HepG2 (cell line): Measurements from ENCODE around the gene CCDC57. TPM values are rescaled to one million over a fixed set of nuclear protein-coding genes. Genes with fewer than 3 reads are reported as not detected.

ENCODE experiments used
- AGO1 ChIP-seq: fragments of 200-400 bp; formaldehyde crosslinking; IDR thresholded peaks from 2 replicates; pipeline ENCODE4 v1.6.1; 2017; ENCODE audit warnings: mild to moderate bottlenecking, low read depth, low read length, moderate library complexity; ENCODE audit not compliant: poor library complexity, severe bottlenecking
- ARID4A ChIP-seq: sonication (generic); formaldehyde crosslinking; IDR thresholded peaks from 2 replicates; pipeline ENCODE4 v1.5.0; 2020; ENCODE audit warnings: mild to moderate bottlenecking, missing genetic modification reagents, borderline replicate concordance
- ATF4 ChIP-seq, 2 experiments: fragments of 450-650 bp in 1 of 2; sonication (generic) in 1 of 2; formaldehyde crosslinking; IDR thresholded peaks; 2 replicates each; pipeline versions ENCODE4 v1.5.0 to v1.8.0; 2020 to 2022; ENCODE audit warnings: mild to moderate bottlenecking in 1 of 2, missing genetic modification reagents in 1 of 2
- CSRNP1 ChIP-seq: sonication (generic); formaldehyde crosslinking; IDR thresholded peaks from 2 replicates; pipeline ENCODE4 v1.8.1; 2023; ENCODE audit warnings: mild to moderate bottlenecking, missing genetic modification reagents
- GLI4 ChIP-seq: sonication (generic); formaldehyde crosslinking; IDR thresholded peaks from 2 replicates; pipeline ENCODE4 v1.5.1; 2020; ENCODE audit warnings: missing genetic modification reagents, mild to moderate bottlenecking, moderate library complexity, borderline replicate concordance
- KDM5B ChIP-seq: sonication (generic); formaldehyde crosslinking; IDR thresholded peaks from 2 replicates; pipeline ENCODE4 v1.4.0; 2020; ENCODE audit warnings: missing genetic modification reagents, mild to moderate bottlenecking, borderline replicate concordance
- MAFK ChIP-seq, 2 experiments: IDR thresholded peaks in 1 of 2; conservative IDR thresholded peaks in 1 of 2; 2 replicates each; pipeline ENCODE4 v1.6.1; 2011; ENCODE audit warnings: improper control_type of control experiment in 2 of 2, low read length in 2 of 2
- MED1 ChIP-seq: sonication (generic); formaldehyde crosslinking; IDR thresholded peaks from 2 replicates; pipeline ENCODE4 v1.4.0; 2020; ENCODE audit warnings: missing genetic modification reagents
- MLXIP ChIP-seq: sonication (generic); formaldehyde crosslinking; IDR thresholded peaks from 2 replicates; pipeline ENCODE4 v1.9.0; 2021; ENCODE audit warnings: missing genetic modification reagents, borderline replicate concordance
- NCOA2 ChIP-seq: sonication (generic); formaldehyde crosslinking; IDR thresholded peaks from 2 replicates; pipeline ENCODE4 v1.8.0; 2022; ENCODE audit warnings: inconsistent platforms
- SNAPC5 ChIP-seq: sonication (generic); formaldehyde crosslinking; IDR thresholded peaks from 2 replicates; pipeline ENCODE4 v1.8.1; 2023; ENCODE audit warnings: mild to moderate bottlenecking, missing genetic modification reagents, borderline replicate concordance
- ZBTB1 ChIP-seq: sonication (generic); formaldehyde crosslinking; IDR thresholded peaks from 2 replicates; pipeline ENCODE4 v1.4.0; 2020; ENCODE audit warnings: missing genetic modification reagents, borderline replicate concordance
- ZNF234 ChIP-seq: sonication (generic); formaldehyde crosslinking; conservative IDR thresholded peaks from 2 replicates; pipeline ENCODE4 v1.5.1; 2020; ENCODE audit warnings: mild to moderate bottlenecking, missing genetic modification reagents
- ZNF564 ChIP-seq: sonication (generic); formaldehyde crosslinking; IDR thresholded peaks from 2 replicates; pipeline ENCODE4 v1.8.1; 2023; ENCODE audit warnings: mild to moderate bottlenecking, missing genetic modification reagents
- ZNF749 ChIP-seq: sonication (generic); formaldehyde crosslinking; IDR thresholded peaks from 2 replicates; pipeline ENCODE4 v1.8.0; 2022; ENCODE audit warnings: mild to moderate bottlenecking, missing genetic modification reagents, moderate library complexity, borderline replicate concordance
- polyA plus RNA-seq, 8 experiments: library from polyadenylated mRNA; depleted of rRNA in 3 of 8; stranded (reverse) in 7 of 8; unstranded in 1 of 8; fragments of >200 nt; fragmentation: Illumina TruSeq in 4 of 8; extraction: Trizol in 4 of 8; gene quantifications; 2 replicates each; pipeline versions ENCODE4 v1.2.1 to v1.2.3, GENCODE V29; 2011 to 2016; ENCODE audit warnings: low read depth in 4 of 8, missing spikeins in 1 of 8, mixed read lengths in 1 of 8; ENCODE audit not compliant: insufficient read depth in 1 of 8
- total RNA-seq, 5 experiments: library from RNA; depleted of rRNA; stranded (reverse); fragments of >200 nt; fragmentation: Illumina TruSeq; extraction: Trizol; gene quantifications; 2 replicates each; pipeline ENCODE4 v1.2.3, GENCODE V29; 2016; ENCODE audit warnings: low read depth in 1 of 5

CCDC57 gene
- total and polyA plus RNA-seq, 2 of the 13 experiments (the other 11 are each of a cell fraction or from before 2014, with no cell fraction given), result 59.3 to 59.9 TPM

- no peak for TF ChIP-seq MLXIP (CRISPR knock-in tag)
- no peak for TF ChIP-seq SNAPC5 (CRISPR knock-in tag)
- no peak for TF ChIP-seq NCOA2 (CRISPR knock-in tag)
- TF ChIP-seq ZNF234 (CRISPR knock-in tag), result no peak
- no peak for TF ChIP-seq GLI4 (CRISPR knock-in tag)
- TF ChIP-seq ZNF564 (CRISPR knock-in tag), result no peak
- no peak for TF ChIP-seq MAFK (conservative IDR thresholded peaks at IDR 0.05 in 1 of 2, IDR thresholded peaks at IDR 0.05 in 1 of 2; ENCODE audit: low read length in 2 of 2)
- TF ChIP-seq ZNF749, result no peak
- TF ChIP-seq KDM5B (CRISPR knock-in tag), result peak; percentile 68; the same call in 1 of the 2 replicates
- peak; percentile 57; the same call in 1 of the 2 replicates for TF ChIP-seq MED1 (CRISPR knock-in tag)
- TF ChIP-seq AGO1, result no peak
- peak; percentile 66; the same call in 1 of the 2 replicates for TF ChIP-seq ARID4A (CRISPR knock-in tag)
- TF ChIP-seq ATF4 (CRISPR knock-in tag; IDR thresholded peaks at IDR 0.05), result no peak
- TF ChIP-seq CSRNP1, result peak; percentile 67; the same call in 1 of the 2 replicates
- no peak for TF ChIP-seq ZBTB1 (CRISPR knock-in tag)
Observed at GRCh38 chr17:82153745-82154375, 58.8 kb downstream of the CCDC57 start (continued).
